Kidney capillary endothelial cell (primary cell): ENCODE data around the gene TRAF3IP1.

Experiments
- DNase-seq: peaks from one replicate; pipeline ENCODE4 v3.0.0-alpha.2; 2018; ENCODE audit warnings: low spot score

Gene TRAF3IP1

DNA sequence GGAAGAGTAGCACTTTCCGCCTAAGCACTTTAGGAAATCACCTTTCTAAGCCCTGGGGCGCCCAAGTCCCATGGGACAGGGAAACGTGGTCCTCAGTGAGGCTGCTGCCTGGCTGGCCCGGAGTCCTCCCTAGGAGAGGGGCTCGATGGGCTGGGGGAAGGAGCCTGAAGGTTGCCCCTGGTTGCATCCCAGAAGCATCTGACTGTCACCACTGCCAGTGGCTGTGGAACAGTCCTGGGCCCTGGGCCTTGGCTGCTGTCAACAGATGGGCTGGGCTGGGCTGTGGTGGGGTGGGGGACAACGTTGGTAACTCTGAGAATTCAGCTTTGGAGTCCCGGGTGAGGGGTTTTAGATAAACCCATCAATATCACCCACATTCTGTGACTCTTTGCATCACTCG is 128.9 kb downstream of the TRAF3IP1 start:
- DNase-seq = no peak

DNA sequence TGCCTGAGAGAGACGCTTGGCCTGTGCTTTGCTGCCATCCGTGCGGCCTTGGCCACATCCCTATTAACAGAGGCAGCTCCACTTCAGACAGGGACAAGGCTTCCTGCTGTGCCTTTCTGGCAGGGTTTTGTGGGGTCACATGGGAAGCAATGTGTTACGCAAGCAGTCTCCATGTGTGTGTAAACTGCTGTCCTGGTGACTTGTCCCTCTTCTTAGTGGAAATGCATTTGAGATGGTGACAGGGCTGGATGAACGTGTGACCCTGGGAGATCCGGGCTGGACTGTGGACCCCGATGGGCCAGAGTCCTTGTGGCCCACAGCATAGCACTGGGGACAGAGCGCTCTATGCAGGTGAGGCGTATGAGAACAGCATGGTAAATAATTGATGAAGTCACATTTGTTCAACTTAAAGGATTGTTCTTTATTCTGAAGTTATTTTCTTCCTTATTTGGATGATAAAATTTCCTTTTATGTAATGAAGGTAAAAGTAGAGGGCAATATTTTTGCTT is 129.6 kb downstream of the TRAF3IP1 start:
- no peak for DNase-seq

DNA sequence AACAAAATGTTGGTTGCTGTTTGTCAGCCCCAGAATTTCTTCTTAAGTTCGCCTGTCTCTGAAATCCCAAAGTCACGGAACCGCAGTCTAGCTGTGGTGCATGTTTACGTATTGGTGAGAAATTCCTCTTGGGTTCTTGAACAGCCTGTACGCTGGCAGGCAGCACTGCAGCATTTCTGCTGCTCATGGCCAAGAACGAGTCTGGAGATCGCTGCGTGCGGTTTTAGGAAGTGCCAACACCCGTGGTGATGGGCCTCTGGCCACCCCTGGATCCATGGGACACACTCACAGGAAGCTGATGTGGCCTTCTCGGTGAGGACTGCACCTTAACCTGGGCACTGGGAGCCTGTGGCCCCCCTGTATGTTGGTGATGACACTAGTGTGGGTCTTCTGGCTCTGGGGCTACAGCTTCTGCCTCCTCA is 130.1 kb downstream of the TRAF3IP1 start:
- DNase-seq = no peak
